Gastroesophageal sphincter (tissue), 3 donors: ENCODE data around the gene AIF1.

Experiments used
- CTCF ChIP-seq, 4 experiments: fragments of 200-600 bp in 2 of 4; fragments of 450-650 bp in 2 of 4; sonication (generic) in 1 of 4; IDR thresholded peaks; one replicate each; pipeline ENCODE4 v1.5.1; 2017 to 2019; ENCODE audit warnings: antibody characterized with exemption in 4 of 4, mild to moderate bottlenecking in 2 of 4, moderate library complexity in 2 of 4
- EP300 ChIP-seq: sonication (generic); formaldehyde crosslinking; IDR thresholded peaks from one replicate; pipeline ENCODE4 v1.6.1; 2017; ENCODE audit warnings: antibody characterized with exemption, mild to moderate bottlenecking
- POLR2A ChIP-seq, 2 donors: fragments of 450-650 bp; IDR thresholded peaks; one replicate each; pipeline ENCODE4 v1.6.1; 2017; ENCODE audit warnings: antibody characterized with exemption in 2 of 2, mild to moderate bottlenecking in 2 of 2, moderate library complexity in 1 of 2
- POLR2AphosphoS5 ChIP-seq: sonication (generic); formaldehyde crosslinking; IDR thresholded peaks from one replicate; pipeline ENCODE4 v1.6.1; 2017; ENCODE audit warnings: antibody characterized with exemption

GRCh38 chr6:31664790-31665500, 49.9 kb downstream of the AIF1 start, which contains the start of gene GPANK1:
- TF ChIP-seq CTCF (IDR thresholded peaks at IDR 0.05) (no peak), POLR2A (IDR thresholded peaks at IDR 0.05) (peak in 1 of 2 donors; percentile 30), EP300 (no peak), POLR2AphosphoS5 (peak; percentile 76)
